ENCODE data around the gene SMAGP. TPM values are rescaled to one million over a fixed set of nuclear protein-coding genes. Genes with fewer than 3 reads are reported as not detected.

Gene SMAGP
- total RNA-seq, 1 donor from 2014 or later: 24.5 TPM

DNA sequence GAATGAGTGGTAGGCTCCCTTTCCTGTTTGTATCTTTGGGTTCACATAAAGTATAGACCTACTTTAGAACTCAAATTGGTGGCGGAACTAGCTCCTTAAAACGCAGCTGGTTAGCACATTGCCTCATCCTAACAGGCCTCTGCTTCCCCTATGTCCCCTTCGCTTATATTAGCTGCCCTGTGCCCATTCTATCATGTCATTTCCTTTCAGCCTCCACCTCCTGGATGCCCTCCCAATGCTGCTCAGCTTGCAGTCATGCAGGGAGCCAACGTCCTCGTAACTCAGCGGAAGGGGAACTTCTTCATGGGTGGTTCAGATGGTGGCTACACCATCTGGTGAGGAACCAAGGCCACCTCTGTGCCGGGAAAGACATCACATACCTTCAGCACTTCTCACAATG, 28.1 kb downstream of the SMAGP start:
- TF ChIP-seq, protein P1, sequence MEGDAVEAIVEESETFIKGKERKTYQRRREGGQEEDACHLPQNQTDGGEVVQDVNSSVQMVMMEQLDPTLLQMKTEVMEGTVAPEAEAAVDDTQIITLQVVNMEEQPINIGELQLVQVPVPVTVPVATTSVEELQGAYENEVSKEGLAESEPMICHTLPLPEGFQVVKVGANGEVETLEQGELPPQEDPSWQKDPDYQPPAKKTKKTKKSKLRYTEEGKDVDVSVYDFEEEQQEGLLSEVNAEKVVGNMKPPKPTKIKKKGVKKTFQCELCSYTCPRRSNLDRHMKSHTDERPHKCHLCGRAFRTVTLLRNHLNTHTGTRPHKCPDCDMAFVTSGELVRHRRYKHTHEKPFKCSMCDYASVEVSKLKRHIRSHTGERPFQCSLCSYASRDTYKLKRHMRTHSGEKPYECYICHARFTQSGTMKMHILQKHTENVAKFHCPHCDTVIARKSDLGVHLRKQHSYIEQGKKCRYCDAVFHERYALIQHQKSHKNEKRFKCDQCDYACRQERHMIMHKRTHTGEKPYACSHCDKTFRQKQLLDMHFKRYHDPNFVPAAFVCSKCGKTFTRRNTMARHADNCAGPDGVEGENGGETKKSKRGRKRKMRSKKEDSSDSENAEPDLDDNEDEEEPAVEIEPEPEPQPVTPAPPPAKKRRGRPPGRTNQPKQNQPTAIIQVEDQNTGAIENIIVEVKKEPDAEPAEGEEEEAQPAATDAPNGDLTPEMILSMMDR (IDR thresholded peaks at IDR 0.05; ENCODE audit: insufficient read depth, low read length, poor library complexity, severe bottlenecking): no peak
- no peaks in the 10 kb centered on the region for H3K36me3 ChIP-seq (ENCODE audit: control insufficient read depth, insufficient read depth, low read length)
- no peaks in the 10 kb centered on the region for H3K27me3 ChIP-seq (ENCODE audit: control insufficient read depth, insufficient read depth, low read length)
- DNase-seq (ENCODE audit: low read depth): no peak
- H3K4me3 ChIP-seq (ENCODE audit: low read depth, low read length): no peak overlapping the region

DNA sequence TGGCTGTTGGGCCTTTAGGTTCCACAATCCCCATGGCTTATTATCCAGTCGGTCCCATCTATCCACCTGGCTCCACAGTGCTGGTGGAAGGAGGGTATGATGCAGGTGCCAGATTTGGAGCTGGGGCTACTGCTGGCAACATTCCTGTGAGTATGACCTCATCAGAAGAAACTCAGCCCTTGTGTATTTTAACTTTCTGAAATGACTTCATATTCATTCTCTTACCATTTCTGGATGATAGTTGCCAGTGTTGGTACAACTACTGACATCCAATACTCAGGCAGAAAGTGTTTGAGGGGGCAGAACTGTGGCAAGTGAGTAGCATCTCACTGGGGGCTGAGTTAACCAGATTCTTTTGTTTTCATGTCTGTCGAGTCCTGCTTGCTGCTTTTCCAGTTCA, 29.2 kb downstream of the SMAGP start:
- H3K27me3 ChIP-seq (ENCODE audit: control insufficient read depth, insufficient read depth, low read length): no peaks in the 10 kb centered on the region
- TF ChIP-seq, protein P1 (IDR thresholded peaks at IDR 0.05; ENCODE audit: insufficient read depth, low read length, poor library complexity, severe bottlenecking): no peak
- H3K4me3 ChIP-seq (ENCODE audit: low read depth, low read length): no peak overlapping the region
- no peaks in the 10 kb centered on the region for H3K36me3 ChIP-seq (ENCODE audit: control insufficient read depth, insufficient read depth, low read length)
- no peak for DNase-seq (ENCODE audit: low read depth)

DNA sequence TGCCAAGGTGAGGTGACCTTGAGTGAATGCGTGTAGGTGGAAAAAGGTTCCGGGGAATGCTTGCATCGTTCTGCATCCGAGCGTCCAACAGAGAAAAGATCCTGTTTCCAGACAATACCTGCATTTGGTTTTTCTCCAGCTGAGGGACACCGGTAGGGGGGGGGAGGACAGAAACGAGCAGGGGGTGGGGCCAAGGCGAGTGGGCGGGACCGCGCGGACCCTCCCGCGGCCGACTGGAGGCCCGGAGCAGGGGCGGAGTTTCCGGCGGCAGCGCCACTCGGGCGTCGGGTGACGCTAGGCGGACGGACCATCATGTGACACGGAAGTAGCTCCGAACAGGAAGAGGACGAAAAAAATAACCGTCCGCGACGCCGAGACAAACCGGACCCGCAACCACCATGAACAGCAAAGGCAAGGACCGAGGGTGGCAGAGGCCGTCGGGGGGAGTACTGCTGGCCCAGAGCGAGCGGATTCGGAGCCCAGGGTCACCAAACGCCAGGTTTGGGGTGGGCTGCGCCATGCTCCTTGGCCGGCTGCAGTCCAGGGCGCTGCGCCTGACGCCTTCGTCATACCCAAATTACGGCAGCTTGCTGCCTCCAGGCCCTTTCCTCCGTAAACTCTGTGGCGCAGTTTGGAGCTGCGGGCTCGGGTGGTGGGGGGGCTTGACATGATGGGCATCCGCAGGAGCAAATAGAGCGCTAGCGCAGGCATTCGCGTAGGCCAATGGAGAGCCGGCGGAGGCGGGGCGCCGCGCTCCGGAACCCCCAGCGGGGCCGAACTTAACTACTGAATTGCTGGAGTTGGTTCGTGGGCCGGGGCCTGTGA, 31.5 kb downstream of the SMAGP start, which contains the start of gene DAZAP2:
Gene DAZAP2 (plus strand): TSS at position 317 of the 825 bp plus-strand sequence. CDS start 82 bp downstream, at position 399.
- Histone ChIP-seq H3K4me3 (ENCODE audit: low read depth, low read length) (peak within 1 kb of the TSS; percentile 100), H3K27me3 (ENCODE audit: control insufficient read depth, insufficient read depth, low read length) (no peaks in the 10 kb centered on the region), H3K36me3 (ENCODE audit: control insufficient read depth, insufficient read depth, low read length) (no peaks in the 10 kb centered on the region)
- TF ChIP-seq, protein P1 (IDR thresholded peaks at IDR 0.05; ENCODE audit: insufficient read depth, low read length, poor library complexity, severe bottlenecking): no peak
- DNase-seq (ENCODE audit: low read depth): peak; percentile 72

DNA sequence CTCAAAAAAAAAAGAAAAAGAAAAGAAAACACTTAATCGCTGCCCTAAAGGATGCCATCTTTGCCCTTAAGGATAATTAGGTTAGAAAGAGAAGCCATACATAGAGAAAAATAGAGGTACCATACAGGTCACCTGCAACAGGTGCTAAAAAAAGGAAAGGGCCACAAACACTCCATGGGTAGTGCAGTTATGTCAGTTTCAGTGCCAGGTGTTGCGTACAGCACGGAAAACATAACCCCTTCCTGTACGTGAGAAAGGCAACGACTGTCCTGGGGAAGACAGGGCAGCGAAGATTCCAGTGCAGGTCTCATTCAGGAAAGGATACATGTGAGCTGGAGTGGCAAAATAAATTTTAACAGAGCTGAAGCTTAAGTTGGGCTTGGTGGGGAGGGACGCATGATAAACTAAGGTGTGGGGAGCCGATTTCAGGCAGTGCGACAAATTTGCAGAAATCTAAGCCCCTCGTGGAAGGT, 32.1 kb downstream of the SMAGP start:
- Histone ChIP-seq H3K4me3 (ENCODE audit: low read depth, low read length) (peak overlapping the region; percentile 100), H3K36me3 (ENCODE audit: control insufficient read depth, insufficient read depth, low read length) (no peaks in the 10 kb centered on the region), H3K27me3 (ENCODE audit: control insufficient read depth, insufficient read depth, low read length) (no peaks in the 10 kb centered on the region)
- DNase-seq (ENCODE audit: low read depth): no peak
- TF ChIP-seq, protein P1 (IDR thresholded peaks at IDR 0.05; ENCODE audit: insufficient read depth, low read length, poor library complexity, severe bottlenecking): no peak

DNA sequence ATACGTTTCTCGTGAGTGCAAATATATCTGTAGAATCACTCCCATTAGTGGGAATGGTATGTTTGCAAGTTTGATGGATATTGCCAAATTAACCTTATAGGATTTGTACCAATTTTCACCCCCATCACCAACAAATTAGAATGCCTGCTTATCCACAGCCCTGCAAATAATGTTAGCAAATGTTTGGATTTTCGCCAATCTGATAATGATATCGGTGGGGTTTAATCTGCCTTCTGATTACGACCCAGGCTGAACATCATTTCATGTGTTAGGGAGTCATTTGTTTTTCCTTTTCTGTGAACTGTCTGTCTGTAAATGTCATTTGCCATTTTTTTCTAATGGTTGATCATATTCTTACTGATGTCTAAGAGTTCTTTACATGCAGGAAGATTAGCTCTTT, 35.7 kb downstream of the SMAGP start:
- no peak for DNase-seq (ENCODE audit: low read depth)
- Histone ChIP-seq H3K4me3 (ENCODE audit: low read depth, low read length) (no peak overlapping the region), H3K36me3 (ENCODE audit: control insufficient read depth, insufficient read depth, low read length) (no peaks in the 10 kb centered on the region), H3K27me3 (ENCODE audit: control insufficient read depth, insufficient read depth, low read length) (no peaks in the 10 kb centered on the region)
- TF ChIP-seq, protein P1 (IDR thresholded peaks at IDR 0.05; ENCODE audit: insufficient read depth, low read length, poor library complexity, severe bottlenecking): no peak

All from kidney epithelial cell (primary cell).